ENCODE measurements around the gene BMPR1B.

BMPR1B gene

DNA sequence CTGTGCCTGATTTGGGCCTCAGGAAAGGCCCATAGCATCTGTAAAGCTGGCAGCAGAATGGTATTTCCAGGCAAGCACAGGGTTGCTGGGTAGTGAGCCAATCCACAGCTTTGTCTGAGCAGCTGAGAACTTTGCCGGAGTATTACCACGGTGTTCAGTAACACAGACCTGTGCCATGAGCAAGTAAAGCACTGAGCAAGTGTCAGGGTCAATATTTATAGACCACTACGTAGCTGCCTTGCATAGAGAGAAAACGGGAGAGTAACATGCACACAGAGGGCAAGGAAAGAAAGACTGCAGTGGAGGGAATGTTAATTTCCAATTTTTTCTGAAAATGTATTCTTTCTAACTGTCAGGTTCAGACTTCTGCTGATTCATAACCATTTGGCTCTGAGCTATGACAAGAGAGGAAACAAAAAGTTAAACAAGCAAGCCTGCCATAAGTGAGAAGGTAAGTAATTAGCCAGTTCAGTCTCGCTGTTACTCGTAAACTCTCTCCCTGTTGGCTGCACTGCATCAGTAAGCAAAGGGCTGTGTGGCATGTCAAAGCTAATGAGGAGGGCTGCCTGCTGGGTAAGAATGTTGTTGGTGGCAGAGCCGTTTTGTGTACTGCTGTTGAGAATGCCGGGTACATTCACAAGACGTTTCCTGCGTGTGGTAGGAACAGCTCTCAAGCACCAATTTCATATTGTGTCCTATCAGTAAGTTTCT lies 238.1 kb downstream of the BMPR1B start:
- TF ChIP-seq, protein P1, sequence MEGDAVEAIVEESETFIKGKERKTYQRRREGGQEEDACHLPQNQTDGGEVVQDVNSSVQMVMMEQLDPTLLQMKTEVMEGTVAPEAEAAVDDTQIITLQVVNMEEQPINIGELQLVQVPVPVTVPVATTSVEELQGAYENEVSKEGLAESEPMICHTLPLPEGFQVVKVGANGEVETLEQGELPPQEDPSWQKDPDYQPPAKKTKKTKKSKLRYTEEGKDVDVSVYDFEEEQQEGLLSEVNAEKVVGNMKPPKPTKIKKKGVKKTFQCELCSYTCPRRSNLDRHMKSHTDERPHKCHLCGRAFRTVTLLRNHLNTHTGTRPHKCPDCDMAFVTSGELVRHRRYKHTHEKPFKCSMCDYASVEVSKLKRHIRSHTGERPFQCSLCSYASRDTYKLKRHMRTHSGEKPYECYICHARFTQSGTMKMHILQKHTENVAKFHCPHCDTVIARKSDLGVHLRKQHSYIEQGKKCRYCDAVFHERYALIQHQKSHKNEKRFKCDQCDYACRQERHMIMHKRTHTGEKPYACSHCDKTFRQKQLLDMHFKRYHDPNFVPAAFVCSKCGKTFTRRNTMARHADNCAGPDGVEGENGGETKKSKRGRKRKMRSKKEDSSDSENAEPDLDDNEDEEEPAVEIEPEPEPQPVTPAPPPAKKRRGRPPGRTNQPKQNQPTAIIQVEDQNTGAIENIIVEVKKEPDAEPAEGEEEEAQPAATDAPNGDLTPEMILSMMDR (IDR thresholded peaks at IDR 0.05), result no peak

DNA sequence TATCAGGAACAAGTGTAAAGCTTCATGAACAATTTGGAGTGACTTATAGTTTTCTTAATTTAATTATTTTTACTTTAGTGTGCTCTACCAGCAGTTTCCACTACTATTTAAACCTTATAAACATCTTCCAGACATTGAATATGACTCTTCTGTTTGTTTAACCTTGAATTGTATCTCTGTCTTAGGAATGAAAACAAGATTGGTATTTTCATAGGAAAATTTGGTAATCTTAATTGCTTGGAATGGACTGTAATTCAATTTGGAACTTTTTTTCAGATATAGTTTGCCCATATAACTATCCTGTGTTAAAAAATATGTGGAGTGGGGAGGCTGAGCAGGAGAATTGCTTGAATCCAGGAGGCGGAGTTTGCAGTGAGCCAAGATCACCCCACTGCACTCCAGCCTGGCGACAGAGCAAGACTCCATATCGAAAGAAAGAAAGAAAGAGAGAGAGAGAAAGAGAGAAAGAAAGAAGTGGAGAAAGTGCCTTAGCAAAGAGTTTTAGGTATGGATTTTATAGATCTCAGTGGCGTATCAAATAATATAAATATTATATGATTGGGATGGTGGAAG lies 242.4 kb downstream of the BMPR1B start:
- TF ChIP-seq, protein P1 (IDR thresholded peaks at IDR 0.05), result no peak

DNA sequence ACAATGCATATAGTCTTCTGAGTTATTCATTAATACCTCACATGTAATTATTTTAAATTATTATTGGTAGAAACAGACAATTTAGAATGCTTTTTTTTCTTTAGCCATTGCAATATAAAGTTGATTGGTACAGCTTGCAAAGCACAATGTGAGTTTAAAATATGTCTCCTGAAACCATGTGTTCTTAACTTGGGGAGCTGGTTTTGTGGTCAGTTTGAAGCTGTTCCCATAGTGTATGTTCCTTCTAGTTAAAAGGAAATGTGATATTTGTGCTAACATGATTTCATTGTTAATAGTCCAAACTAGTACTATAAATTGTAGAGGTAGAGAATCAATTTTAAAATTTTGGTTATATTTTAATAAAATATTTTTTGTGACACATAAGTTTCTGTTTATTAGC lies 247.2 kb downstream of the BMPR1B start:
- TF ChIP-seq, protein P1 (IDR thresholded peaks at IDR 0.05), result no peak

DNA sequence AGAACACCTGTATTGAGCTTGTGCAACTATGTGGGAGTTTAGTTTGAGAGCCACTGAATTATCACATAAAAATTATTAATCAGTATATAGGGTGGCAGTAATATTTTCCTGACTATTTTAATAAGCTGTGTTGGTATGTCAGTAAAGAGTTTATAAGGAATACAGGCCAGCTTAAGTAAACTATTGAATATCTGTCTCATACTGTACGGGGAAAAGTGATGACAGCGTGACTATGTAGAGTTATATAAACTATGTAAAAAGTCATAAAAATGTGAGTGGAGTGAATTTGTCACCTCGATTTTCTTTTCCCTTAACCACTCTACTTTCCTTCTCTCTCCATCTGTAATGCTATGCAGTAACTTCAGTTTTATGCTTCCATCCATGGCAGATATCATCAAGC lies 250.2 kb downstream of the BMPR1B start:
- TF ChIP-seq, protein P1 (IDR thresholded peaks at IDR 0.05), result no peak

DNA sequence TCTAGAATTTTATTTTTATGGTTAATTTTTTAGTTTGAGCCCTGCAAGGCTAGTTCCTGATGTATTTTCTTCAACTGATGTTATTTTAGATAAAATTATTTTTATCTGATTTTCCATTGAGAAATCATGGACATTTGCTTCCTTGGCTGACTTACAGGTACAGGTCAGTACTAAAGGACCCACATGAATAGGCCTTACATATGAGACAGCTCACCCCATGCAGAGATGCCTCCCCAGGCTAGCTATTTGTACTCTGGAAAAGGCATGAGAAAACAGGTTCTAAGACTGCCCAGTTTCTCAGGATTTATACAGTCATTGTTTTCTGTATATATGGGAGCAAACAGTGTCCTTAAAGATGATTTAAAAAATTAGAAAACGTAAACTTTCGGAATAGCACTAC lies 255.5 kb downstream of the BMPR1B start:
- TF ChIP-seq, protein P1 (IDR thresholded peaks at IDR 0.05), result no peak

DNA sequence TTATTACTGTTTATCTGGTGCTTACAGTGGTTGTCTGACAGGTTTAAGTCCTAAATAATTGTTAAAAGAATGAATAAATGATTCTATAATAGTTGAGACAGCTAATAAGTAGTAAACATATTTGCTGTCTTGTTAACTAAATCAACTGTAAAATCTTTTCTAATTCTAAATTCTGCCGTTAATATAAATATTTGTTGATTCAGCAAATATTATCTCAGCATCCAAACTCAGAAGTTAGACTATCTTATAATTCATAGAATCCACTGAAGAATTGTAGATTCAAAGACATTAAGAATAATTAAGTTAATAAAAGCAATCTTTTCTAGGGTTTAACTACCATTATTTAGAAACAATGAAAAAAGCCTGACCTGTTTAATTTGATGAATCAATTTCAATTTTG lies 256.3 kb downstream of the BMPR1B start:
- TF ChIP-seq, protein P1 (IDR thresholded peaks at IDR 0.05), result no peak

DNA sequence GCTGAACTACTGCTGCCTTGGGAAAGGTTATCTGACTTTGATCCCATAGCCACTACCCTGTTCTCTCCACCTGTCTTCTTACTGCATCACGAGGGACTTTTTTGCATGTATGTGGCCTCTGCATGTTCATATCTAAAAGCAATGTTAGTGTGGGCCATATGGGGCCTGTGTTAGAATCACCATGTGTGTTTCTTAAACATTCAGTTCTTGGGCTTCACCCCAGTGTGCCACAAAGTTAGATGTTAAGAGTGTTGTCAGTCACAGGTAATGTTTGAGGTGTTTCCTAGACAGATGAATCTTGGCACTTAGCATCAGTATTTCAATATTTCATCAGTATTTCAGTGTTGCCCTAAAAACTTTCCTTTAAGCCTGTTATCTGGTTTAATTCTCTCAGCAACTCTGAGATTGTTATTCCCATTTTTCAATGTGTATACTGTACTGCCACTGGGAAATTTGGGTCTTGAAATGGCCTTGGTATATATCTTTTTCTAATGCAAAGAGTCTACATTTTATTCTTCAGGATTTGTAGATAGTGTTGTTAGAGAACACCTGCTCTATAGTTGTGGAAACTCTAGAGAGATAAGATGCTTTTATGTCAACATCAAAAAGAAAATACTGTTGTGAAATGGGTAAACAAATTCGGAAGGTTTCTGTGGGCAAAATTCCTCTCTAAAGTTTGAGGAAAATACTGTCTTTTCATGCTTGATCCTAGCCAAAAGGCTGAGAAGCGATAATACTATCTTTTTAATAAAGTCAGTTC lies 259.7 kb downstream of the BMPR1B start:
- TF ChIP-seq, protein P1 (IDR thresholded peaks at IDR 0.05), result no peak

All from LNCAP (cell line).